GM12878 (cell line): ENCODE measurements around the gene CCNL2. TPM values are rescaled to one million over a fixed set of nuclear protein-coding genes. Genes with fewer than 3 reads are reported as not detected.

Experiments used
- ATAC-seq: fragments of 200-7000 bp; cut with Tn5 transposase; 3 replicates; pipeline ENCODE4 v1.9.1; 2020; ENCODE audit warnings: mild to moderate bottlenecking, moderate library complexity
- BruUV-seq: library from RNA; stranded (reverse); fragments of 400-500 nt; replicated peaks from 2 replicates; lab custom pipeline; 2021; lab: Mats Ljungman, UMichigan
- CTCF ChIA-PET: fragments of 300-600 bp; sonication (Branson Sonifier 250); formaldehyde crosslinking; extraction: SDS; loops from one replicate; lab custom pipeline; 2021; ENCODE audit warnings: inconsistent platforms; lab: Yijun Ruan, JAX
- POLR2A ChIA-PET: fragments of 350-600 bp; formaldehyde crosslinking; extraction: SDS; loops from one replicate; lab custom pipeline; 2021; ENCODE audit warnings: inconsistent platforms; lab: Charles Lee
- RAD21 ChIA-PET: fragments of 300-600 bp; sonication (Branson Sonifier 250); formaldehyde crosslinking; loops from one replicate; lab custom pipeline; 2023; ENCODE audit warnings: antibody characterized with exemption; ENCODE audit not compliant: unreplicated experiment; lab: Charles Lee
- SMC1A ChIA-PET: fragments of 300-600 bp; sonication (Branson Sonifier 250); formaldehyde crosslinking; loops from one replicate; lab custom pipeline; 2023; ENCODE audit not compliant: unreplicated experiment, uncharacterized antibody; lab: Charles Lee
- DNase-seq: peaks from one replicate; pipeline ENCODE4 v3.0.0-alpha.2; 2011; ENCODE audit warnings: low read depth, low spot score
- FAIRE-seq: peaks from 3 replicates; lab custom pipeline; 2011; peaks lifted over from hg19 to GRCh38; lab: Jason Lieb, UNC
- H2AFZ ChIP-seq: 2 replicates; pipeline ENCODE4 v1.6.0; 2011; ENCODE audit warnings: low read depth, low read length, control low read depth; ENCODE audit not compliant: control insufficient read depth
- H3K27ac ChIP-seq: 2 replicates; pipeline ENCODE4 v1.5.1; 2011; ENCODE audit warnings: control low read depth; ENCODE audit not compliant: control insufficient read depth, insufficient read depth
- H3K27me3 ChIP-seq, 2 experiments: replicated peaks in 1 of 2; 2 replicates each; pipeline versions ENCODE4 v1.6.0 to v1.6.1; 2011; ENCODE audit warnings: low read length in 1 of 2; ENCODE audit not compliant: control insufficient read depth in 2 of 2, insufficient read depth in 2 of 2
- H3K36me3 ChIP-seq, 2 experiments: 2 replicates each; pipeline ENCODE4 v1.5.1; 2011; ENCODE audit warnings: low read length in 1 of 2; ENCODE audit not compliant: control insufficient read depth in 2 of 2, insufficient read depth in 2 of 2
- H3K4me1 ChIP-seq: 2 replicates; pipeline ENCODE4 v1.6.1; 2011; ENCODE audit warnings: mild to moderate bottlenecking, low read length, moderate library complexity, mixed read lengths; ENCODE audit not compliant: control insufficient read depth, insufficient read depth
- H3K4me2 ChIP-seq: 2 replicates; pipeline ENCODE4 v1.6.0; 2011; ENCODE audit warnings: control low read depth; ENCODE audit not compliant: control insufficient read depth, insufficient read depth
- H3K4me3 ChIP-seq: fragments of 200-600 bp; sonication (generic); 2 replicates; pipeline ENCODE4 v1.5.1; 2016
- H3K79me2 ChIP-seq: 2 replicates; pipeline ENCODE4 v1.6.0; 2011; ENCODE audit warnings: low read length; ENCODE audit not compliant: control insufficient read depth, insufficient read depth
- H3K9ac ChIP-seq: 2 replicates; pipeline ENCODE4 v1.8.0; 2011; ENCODE audit warnings: low read length, control low read depth, mixed read lengths; ENCODE audit not compliant: control insufficient read depth, insufficient read depth
- H3K9me3 ChIP-seq: replicated peaks from 3 replicates; pipeline ENCODE4 v1.5.1; 2011; ENCODE audit warnings: mild to moderate bottlenecking, low read length; ENCODE audit not compliant: control insufficient read depth, insufficient read depth
- H4K20me1 ChIP-seq: 2 replicates; pipeline ENCODE4 v1.6.0; 2011; ENCODE audit not compliant: control insufficient read depth, insufficient read depth
- BMI1 ChIP-seq: fragments of 450-650 bp; IDR thresholded peaks from 2 replicates; pipeline ENCODE4 v1.6.1; 2016; ENCODE audit warnings: mild to moderate bottlenecking, moderate library complexity, borderline replicate concordance
- BRCA1 ChIP-seq: IDR thresholded peaks from 2 replicates; pipeline ENCODE4 v1.6.1; 2011; ENCODE audit warnings: low read depth, low read length, improper control_type of control experiment
- CREB1 ChIP-seq: IDR thresholded peaks from 2 replicates; pipeline ENCODE4 v1.6.1; 2012; ENCODE audit warnings: low read depth, mild to moderate bottlenecking, inconsistent platforms
- DPF2 ChIP-seq: fragments of 450-650 bp; IDR thresholded peaks from 2 replicates; pipeline ENCODE4 v1.6.1; 2017; ENCODE audit warnings: mild to moderate bottlenecking
- EP300 ChIP-seq, 2 experiments: fragments of 150-350 bp in 1 of 2; IDR thresholded peaks; 2 replicates each; pipeline ENCODE4 v1.6.1; 2011 to 2012; ENCODE audit warnings: low read depth in 2 of 2, low read length in 2 of 2, borderline replicate concordance in 1 of 2, improper control_type of control experiment in 1 of 2, inconsistent platforms in 1 of 2; ENCODE audit not compliant: control insufficient read depth in 1 of 2
- FOS ChIP-seq: IDR thresholded peaks from 3 replicates; pipeline ENCODE4 v1.6.1; 2011; ENCODE audit warnings: borderline replicate concordance; ENCODE audit not compliant: insufficient read length; ENCODE audit errors: extremely low read depth
- NFXL1 ChIP-seq: fragments of 450-650 bp; IDR thresholded peaks from 2 replicates; pipeline ENCODE4 v1.6.1; 2017; ENCODE audit warnings: antibody characterized with exemption, mild to moderate bottlenecking, borderline replicate concordance
- NR2C1 ChIP-seq: fragments of 450-650 bp; IDR thresholded peaks from 2 replicates; pipeline ENCODE4 v1.6.1; 2017; ENCODE audit warnings: antibody characterized with exemption, mild to moderate bottlenecking, moderate library complexity
- PAX8 ChIP-seq: fragments of 450-650 bp; IDR thresholded peaks from 2 replicates; pipeline ENCODE4 v1.6.1; 2017; ENCODE audit warnings: mild to moderate bottlenecking, moderate library complexity
- PRDM15 ChIP-seq: fragments of 450-650 bp; formaldehyde crosslinking; IDR thresholded peaks from 2 replicates; pipeline ENCODE4 v1.4.0; 2020; ENCODE audit warnings: mild to moderate bottlenecking, moderate library complexity
- RBBP5 ChIP-seq: fragments of 200-600 bp; sonication (generic); conservative IDR thresholded peaks from 2 replicates; pipeline ENCODE4 v1.6.1; 2016
- RCOR1 ChIP-seq: conservative IDR thresholded peaks from 2 replicates; pipeline ENCODE4 v1.6.1; 2012; ENCODE audit warnings: low read depth, low read length, improper control_type of control experiment
- SREBF2 ChIP-seq: IDR thresholded peaks from 2 replicates; pipeline ENCODE4 v1.6.1; 2012; ENCODE audit warnings: mild to moderate bottlenecking, low read length
- TAF1 ChIP-seq: IDR thresholded peaks from 2 replicates; pipeline ENCODE4 v1.6.1; 2011; ENCODE audit warnings: mild to moderate bottlenecking, low read depth, low read length, borderline replicate concordance
- TCF7 ChIP-seq: IDR thresholded peaks from 2 replicates; pipeline ENCODE4 v1.6.1; 2014; ENCODE audit warnings: antibody characterized with exemption, borderline replicate concordance
- ZNF384 ChIP-seq: IDR thresholded peaks from 2 replicates; pipeline ENCODE4 v1.6.1; 2012; ENCODE audit warnings: low read depth, mild to moderate bottlenecking, low read length, improper control_type of control experiment, borderline replicate concordance
- ZSCAN29 ChIP-seq: fragments of 450-650 bp; IDR thresholded peaks from 2 replicates; pipeline ENCODE4 v1.6.1; 2017; ENCODE audit warnings: mild to moderate bottlenecking, moderate library complexity
- WGBS: methylation state at CpG from one replicate; pipeline ENCODE4 v1.1.6; 2016; ENCODE audit warnings: low lambda C conversion rate; ENCODE audit not compliant: insufficient replicate concordance, insufficient coverage; ENCODE audit errors: missing lambda C conversion rate; 5-methylcytosine and 5-hydroxymethylcytosine counted together
- in situ Hi-C: fragments of 300-500 bp; cut with MboI; formaldehyde crosslinking; loops from 9 replicates; pipeline ENCODE4 v1.14.3; 2018; ENCODE audit warnings: mixed read lengths
- intact Hi-C: fragments of 100-400 bp; cut with micrococcal nuclease; formaldehyde crosslinking; loops from one replicate; pipeline ENCODE4 v1.14.2; 2022; ENCODE audit not compliant: unreplicated experiment
- polyA plus RNA-seq, 11 experiments: library from polyadenylated mRNA; depleted of rRNA in 4 of 11; unstranded in 6 of 11; stranded (reverse) in 5 of 11; fragments of >200 nt; fragmentation: Nextera tagmentation in 4 of 11; fragmentation: Illumina TruSeq in 1 of 11; extraction: Ambion mirVana in 4 of 11; extraction: Trizol in 1 of 11; gene quantifications; 1 replicate in 1 of 11; 2 replicates in 10 of 11; pipeline versions ENCODE4 v1.2.1 to v1.2.3, GENCODE V29; 2011 to 2016; ENCODE audit warnings: inconsistent platforms in 2 of 11, missing spikeins in 2 of 11, low read depth in 1 of 11
- total RNA-seq, 4 experiments: library from RNA; depleted of rRNA in 3 of 4; stranded (reverse); fragments of >200 nt in 3 of 4; fragmentation: Illumina TruSeq in 1 of 4; extraction: Trizol in 1 of 4; gene quantifications; 2 replicates each; pipeline versions ENCODE4 v1.2.1 to v1.2.3, GENCODE V29; 2013 to 2021

CCNL2 gene
- total and polyA plus RNA-seq, 10 of the 15 experiments (the other 5 are each of a cell fraction or from before 2014, with no cell fraction given) = 2.1 to 143 (median 101) TPM

- H3K4me2 ChIP-seq = no peak overlapping the region
- ATAC-seq = no peak
- no peak overlapping the region for H2AFZ ChIP-seq
- SMC1A ChIA-PET = no interaction called here
- TF ChIP-seq DPF2 = no peak
- TF ChIP-seq EP300 (IDR thresholded peaks at IDR 0.05; ENCODE audit: borderline replicate concordance in 1 of 2, control insufficient read depth in 1 of 2, low read depth in 2 of 2, low read length in 2 of 2) = no peak
- TF ChIP-seq SREBF2 = no peak
- no peak for TF ChIP-seq ZNF384
- no peak for TF ChIP-seq CREB1
- no peak for TF ChIP-seq RBBP5
- TF ChIP-seq BRCA1 = no peak
- no peak for TF ChIP-seq ZSCAN29
- no peak for TF ChIP-seq TCF7
- no peak for TF ChIP-seq TAF1
- no peak for TF ChIP-seq NFXL1
- no peak for TF ChIP-seq NR2C1
- TF ChIP-seq FOS = no peak
- TF ChIP-seq PAX8 = no peak
- no peak for TF ChIP-seq BMI1
- TF ChIP-seq RCOR1 = no peak
- no peak for TF ChIP-seq PRDM15 (CRISPR knock-in tag)
- TF ChIP-seq, all 136 proteins: peak for 0
- Histone ChIP-seq H3K4me1 (no peaks in the 10 kb centered on the region), H3K4me3 (no peak overlapping the region), H3K9ac (no peak overlapping the region), H3K79me2 (peaks cover 4% of the 10 kb centered on the region; the same call in 1 of the 2 replicates), H3K36me3 (peaks cover 50 to 51% of the 10 kb centered on the region in 2 experiments), H3K27ac (no peak overlapping the region), H3K27me3 (no peaks in the 10 kb centered on the region), H3K9me3 (no peaks in the 10 kb centered on the region), H4K20me1 (no peaks in the 10 kb centered on the region)
- RAD21 ChIA-PET = interaction anchor here (0.9 kb wide), 1 partner anchor 9 kb away, joined by 3 read pairs; no protein-coding TSS in a partner anchor
- no peak for FAIRE-seq
- intact Hi-C loops (no loop called here), in situ Hi-C loops (no loop called here)
- no peak for DNase-seq
- no TSS peak for BruUV-seq
- CTCF ChIA-PET = interaction anchor here (1.3 to 1.6 kb wide), 2 partner anchors 11 to 19 kb away, joined by 5 to 7 read pairs; no protein-coding TSS in a partner anchor
- 91% methylated on average over 11 of the region's 12 CpGs for WGBS
- POLR2A ChIA-PET = no interaction called here
Observed at GRCh38 chr1:1391225-1391624, 7.9 kb downstream of the CCNL2 start.
